GM21737 (cell line): Measurements from ENCODE around the gene CENPO.

Experiments
- ATAC-seq: cut with Tn5 transposase; IDR thresholded peaks from one replicate; pipeline ENCODE4 v1.9.1; 2021; ENCODE audit warnings: mild to moderate bottlenecking, moderate library complexity; ENCODE audit not compliant: unreplicated experiment

Gene CENPO

DNA sequence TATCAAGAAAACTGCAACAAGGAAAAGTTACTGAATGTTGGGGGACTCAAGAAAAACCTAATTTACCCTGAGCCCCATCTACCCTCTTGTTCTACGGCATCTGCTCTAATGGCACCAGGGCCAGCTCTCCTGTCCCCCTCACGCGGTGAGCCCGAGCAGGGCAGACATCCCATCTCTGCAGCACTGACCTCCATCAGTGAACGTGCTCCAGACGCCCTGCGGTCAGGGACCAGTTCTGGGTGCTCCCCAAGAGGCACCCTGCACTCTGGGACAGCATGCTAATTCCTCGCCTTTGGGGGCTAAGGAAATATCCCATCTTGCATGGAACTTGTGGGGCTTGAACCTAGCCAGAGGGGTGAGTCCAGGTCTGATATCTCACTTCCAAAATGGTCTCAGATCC, 43.0 kb downstream of the CENPO start:
- no peak for ATAC-seq

GRCh38 chr2:24836706-24837105, 43.5 kb downstream of the CENPO start:
- no peak for ATAC-seq

- no peak for ATAC-seq
These were observed 44.8 kb downstream of the CENPO start for GRCh38 chr2:24837996-24838513.

DNA sequence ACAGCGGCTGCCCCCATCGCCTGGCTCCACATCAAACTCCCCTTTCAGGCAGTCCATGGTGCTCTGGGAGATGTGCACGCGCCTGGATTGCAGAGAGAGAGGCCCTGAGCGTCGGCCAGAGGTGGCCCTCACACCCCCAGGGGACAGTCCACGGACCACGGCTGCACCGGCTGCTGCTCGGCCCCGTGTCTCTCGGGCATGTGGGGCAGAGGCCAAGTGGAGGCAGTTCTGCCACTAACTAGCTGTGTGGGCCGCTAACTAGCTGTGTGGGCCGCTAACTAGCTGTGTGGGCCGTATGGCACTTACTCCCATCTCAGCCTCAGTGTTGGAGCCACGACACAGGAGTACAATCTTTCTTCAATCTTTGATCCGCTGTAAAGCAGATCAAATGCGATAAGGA, 45.3 kb downstream of the CENPO start:
- ATAC-seq: no peak

DNA sequence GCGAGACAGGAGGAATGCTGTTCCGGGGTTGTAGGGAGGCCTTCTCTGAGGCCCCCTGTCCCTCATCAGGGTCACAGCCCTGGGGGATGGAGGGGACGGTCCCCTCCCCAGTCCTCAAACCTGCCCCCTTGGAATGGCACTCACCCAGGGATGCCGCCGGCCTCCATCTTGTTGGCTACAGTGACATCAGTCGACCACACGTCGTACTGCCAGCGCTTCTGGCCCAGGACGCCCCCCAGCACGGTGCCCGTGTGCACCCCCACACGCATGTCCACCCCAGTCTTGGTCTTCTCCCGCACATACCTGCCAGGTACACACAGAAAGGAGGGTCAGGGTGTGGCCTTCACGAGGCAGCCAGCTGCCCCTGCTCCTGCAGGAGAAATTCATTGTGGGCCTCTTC, 46.5 kb downstream of the CENPO start:
- no peak for ATAC-seq

DNA sequence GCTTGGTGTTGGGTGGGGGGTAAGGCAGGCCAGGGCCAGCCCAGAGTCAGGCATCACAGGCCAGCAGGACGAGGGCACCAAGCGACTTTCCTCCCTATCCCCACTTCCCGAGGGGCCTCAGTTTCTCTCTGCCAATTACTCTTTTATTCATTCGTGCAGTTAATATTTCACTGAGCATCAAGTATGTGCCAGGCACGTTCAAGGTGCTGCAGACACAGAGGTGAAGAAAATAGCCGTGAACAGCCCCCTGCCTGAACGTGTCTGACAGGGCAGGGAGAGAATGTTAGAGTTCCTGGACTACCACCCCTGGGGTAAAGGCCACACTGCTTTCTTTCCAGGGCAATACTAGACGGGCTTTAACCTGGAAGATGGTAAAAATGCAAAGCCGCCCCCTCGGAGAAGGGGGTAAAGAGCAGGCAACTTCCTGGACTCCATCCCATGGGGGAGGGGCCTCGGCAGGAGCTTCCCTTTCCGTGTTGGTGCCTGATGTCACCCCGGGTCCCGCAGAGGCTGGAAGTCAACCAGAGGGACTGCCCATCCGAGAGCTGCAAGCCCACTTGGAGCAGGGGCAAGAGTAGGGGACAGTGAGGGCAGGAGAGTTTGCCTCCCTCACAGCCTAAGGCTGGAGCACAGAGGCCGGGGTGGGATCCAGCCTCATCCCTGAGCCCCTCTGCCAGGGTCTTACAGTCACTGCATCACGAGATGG, 47.1 kb downstream of the CENPO start:
- ATAC-seq: no peak

- no peak for ATAC-seq
These were observed 48.0 kb downstream of the CENPO start for GRCh38 chr2:24840962-24841945.

DNA sequence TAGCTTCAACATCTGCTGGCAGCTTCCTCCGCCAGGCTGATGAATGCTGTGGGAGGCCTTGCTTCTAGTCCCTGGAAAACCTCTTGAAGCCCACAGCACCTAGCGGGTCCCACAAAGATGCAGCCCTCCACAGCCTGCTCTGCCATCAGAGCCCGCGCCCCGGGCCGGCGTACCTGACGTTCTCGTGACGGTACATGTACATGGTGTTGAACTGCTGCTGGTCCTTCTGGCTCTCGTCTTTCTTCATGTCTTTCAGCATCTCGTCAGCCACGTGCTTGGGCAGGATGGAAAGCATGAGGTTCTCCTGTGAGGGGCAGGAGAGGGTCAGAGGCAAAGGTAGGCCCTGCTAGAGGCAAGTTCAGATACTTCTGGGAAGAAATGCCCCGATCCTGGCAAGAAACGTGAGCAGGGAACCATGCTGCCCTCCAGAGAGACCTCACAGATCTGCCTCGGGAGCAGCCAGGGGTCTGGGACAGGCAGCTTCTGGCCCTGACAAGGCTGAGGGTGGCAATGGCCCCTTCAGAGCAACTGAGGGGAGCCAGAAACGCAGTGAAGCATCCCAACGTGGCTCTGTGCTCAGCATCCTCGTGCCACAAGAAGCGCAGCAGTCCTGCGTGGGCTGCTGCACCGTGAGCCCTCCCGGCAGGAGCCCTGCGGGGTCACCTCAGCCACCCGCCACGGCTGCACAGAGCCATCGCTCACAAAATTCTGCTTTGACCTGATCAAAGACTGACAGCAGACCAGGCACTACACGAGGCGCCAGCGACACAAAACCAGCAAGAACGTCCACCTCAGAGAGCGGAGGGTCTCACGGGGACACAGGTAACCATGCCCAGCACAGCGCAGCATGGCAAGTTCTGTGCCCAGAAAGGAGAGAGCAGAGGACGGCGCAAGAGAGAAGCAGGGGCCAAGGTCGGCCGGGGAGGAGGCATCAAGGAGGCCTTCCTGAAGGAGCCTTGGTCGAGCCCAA, 49.1 kb downstream of the CENPO start:
- no peak for ATAC-seq

GRCh38 chr2:24843330-24843860, 50.2 kb downstream of the CENPO start:
- no peak for ATAC-seq

DNA sequence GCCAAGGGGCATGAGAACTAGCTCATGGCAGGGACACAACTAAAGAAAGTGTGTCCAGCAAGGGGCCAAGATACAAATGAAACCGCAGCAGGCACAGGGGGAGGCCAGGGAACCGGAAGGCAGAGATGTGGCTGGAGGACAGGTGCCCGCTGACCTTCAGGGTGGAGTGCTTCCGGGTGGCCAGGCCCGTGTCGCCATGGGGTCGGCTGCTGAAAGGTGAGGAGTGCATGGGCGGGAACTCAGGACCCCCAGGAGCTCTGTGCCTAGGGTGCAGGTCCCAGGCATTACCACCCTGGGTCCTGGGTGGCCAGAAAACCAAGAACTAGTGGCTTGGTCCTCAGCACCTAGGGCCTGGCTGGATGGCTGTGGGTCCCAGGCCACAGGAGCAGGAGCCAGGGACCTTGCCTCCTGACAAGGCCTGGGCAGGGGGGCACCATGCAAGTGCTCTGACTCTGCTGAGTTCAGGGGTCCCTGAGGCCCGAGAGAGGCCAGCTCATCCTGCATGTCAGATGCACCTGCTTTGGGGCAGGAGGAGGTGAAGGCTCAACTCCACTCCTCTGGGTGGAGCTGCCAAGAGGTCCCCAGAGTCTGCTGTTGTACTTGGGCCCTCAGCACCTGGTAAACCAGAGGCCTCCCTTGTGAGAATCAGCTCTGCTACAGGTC, 50.9 kb downstream of the CENPO start:
- no peak for ATAC-seq

DNA sequence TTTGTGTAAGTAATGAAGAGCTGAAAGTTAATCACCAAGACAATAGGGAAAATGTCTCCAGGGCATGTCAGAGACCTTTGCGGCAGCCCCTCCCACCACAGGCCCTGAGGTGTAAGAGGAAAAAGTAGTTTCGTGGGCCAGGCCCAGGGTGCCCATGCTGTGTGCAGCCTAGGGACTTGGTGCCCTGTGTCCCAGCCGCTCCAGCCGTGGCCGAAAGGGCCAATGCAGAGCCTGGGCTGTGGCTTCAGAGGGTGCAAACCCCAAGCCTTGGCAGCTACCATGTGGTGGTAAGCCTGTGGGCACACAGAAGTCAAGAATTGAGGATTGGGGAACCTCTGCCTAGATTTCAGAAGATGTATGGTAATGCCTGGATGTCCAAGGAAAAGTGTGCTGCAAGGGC, 52.5 kb downstream of the CENPO start:
- ATAC-seq: no peak

DNA sequence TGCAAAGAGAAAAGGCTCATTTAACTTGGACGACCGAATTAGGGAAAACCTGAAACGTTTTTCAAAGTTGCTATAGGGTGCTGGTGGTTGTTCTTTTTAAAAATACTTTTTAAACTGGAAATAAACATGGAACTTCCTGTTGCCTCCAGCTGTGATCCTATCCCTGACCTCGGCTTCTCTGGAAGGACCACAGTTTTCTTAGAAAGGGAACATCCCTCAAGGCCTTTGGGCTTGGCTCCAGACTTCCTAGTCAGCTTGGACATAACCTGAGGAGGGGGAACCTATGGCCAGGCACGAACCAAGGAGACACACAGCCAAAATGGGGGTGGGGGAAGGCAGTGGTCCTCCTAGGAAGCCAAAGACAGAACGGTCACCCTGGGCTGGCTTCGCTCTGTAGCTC, 57.7 kb downstream of the CENPO start:
- no peak for ATAC-seq

GRCh38 chr2:24852026-24852425, 58.8 kb downstream of the CENPO start:
- no peak for ATAC-seq

GRCh38 chr2:24852431-24853020, 59.3 kb downstream of the CENPO start:
- no peak for ATAC-seq

DNA sequence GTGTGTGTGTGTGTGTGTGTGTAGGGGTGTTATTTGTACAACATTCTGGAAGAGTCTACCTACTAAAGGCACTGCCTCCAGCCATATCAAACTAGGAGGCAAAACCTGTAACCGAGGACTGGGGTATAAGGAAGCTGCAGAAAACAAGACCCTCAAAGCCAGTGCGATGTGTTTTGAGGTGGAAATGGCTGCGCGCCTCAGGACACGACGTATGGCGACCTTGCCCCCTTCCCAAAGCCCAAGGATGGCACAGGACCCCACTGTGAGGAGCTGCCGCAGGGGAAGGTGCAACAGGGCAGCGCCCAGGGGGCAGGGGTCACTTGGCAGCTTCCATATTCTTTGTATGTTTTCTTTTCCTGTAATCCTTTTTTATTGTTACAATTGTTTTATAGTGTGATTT, 59.8 kb downstream of the CENPO start:
- ATAC-seq: no peak

DNA sequence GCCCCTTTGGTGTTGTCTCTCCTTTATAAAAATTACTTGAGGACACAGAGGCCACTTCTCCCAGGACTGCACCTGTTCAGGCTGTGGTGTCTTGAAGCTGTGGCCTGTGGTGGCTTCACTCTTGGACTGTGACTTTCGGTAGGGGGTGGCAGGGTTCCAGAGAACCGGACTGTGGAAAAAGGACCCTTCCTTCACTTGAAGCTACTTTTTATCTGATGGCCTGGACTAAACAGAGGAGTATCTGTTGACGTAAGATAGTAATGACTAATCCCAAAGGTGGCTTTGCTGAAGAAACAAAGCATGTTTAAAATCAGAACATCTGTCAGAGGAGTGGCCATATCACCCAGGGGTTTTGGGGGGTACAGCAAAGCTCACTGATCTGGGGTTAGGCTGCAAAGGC, 60.8 kb downstream of the CENPO start:
- no peak for ATAC-seq

DNA sequence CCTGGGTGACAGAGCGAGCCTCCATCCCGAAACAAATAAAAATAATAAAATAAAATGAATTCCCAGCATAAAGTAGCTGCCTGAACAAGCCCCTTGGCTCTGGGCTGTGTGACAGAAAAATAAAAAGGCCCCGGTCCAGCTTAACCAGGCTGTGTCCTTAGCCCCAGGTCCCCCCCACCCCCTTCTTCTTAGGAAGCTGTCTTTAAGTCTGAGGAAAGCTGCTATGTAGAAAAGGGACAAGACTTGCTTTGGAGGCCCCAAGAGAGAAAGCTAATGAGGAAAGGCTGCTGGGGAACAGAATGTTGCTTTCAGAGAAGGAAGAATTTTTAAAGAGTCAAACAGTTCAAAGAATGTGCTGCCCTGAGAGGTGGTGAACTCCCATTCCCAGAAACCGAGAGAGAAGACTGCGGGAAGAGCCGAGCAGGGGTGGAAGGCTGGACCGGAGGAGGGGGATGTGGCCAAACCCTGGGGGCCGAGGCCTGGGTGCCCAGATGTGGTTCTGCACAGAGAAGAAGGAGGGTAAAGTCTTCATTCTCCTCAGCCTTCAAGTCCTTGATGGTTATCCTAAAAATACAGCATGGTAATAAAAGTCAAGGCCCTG, 61.9 kb downstream of the CENPO start:
- no peak for ATAC-seq

GRCh38 chr2:24855726-24856125, 62.5 kb downstream of the CENPO start:
- ATAC-seq: no peak

DNA sequence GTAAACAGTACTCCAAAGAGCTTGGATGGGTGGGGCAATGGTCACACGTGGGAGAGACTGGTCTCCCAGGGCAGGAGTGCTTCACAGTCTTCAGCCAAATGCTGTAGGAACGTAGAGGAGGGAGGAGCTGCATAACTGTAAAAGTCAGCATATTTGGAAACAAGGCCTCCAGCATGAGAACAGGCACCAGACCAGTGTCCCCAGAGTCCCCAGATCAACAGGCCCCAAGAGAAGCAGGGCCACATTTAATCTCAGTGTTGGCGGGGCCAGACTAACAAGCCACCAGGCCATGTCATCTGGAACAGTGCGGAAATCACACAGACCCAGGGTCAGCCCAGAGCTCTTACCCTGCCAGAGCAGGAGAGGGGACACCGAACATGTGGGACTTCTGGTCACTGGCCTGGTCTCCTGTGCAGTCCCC, 63.6 kb downstream of the CENPO start:
- ATAC-seq: no peak
